ENCODE measurements around the gene ZAP70. TPM values are rescaled to one million over a fixed set of nuclear protein-coding genes. Genes with fewer than 3 reads are reported as not detected.
"Not testable (repeated sequence)": the region's sequence is repeated elsewhere in the genome, so short reads cannot be mapped to it uniquely, and the experiment has no call there.

The ZAP70 gene
- total RNA-seq, 2 donors from 2014 or later = 164 to 190 TPM

DNA sequence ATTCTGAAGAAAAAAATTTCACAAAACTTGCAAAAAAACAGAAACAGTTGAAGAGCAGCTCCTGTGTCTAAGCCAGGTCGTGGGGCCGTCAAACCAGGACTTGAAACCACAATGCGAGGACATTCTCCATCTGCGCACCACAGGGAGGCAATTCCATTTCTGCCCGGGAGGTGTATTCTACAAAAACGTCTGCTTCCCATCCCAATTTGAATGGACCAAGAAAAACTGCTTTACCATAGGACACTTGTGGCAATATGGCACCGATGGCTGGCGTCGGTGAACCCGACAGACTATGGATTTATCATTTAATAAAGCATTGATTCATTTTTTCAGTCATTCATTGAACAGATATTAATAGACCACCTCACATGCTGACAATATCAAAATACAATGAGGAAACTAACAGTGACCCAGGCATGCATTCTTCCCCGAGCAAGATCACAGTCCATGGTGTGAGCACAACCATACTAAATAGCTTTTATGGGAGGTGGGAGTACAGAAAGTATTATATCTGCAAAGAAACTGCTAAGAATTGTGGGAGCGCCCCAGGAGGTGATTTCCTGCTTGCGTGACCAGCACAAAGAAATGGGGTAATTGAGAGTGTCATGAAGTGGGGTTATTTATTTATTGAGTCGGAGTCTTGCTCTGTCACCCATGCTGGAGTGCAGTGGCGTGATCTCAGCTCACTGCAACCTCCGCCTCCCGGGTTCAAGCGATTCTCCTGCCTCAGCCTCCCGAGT, 10.5 kb upstream of the ZAP70 start:
- Mint-ChIP-seq H3K4me3 (no peak overlapping the region), H3K27me3 (ENCODE audit: low read depth) (no peaks in the 10 kb centered on the region), H3K4me1 (ENCODE audit: low read depth) (peaks cover 10% of the 10 kb centered on the region), H3K9me3 (no peaks in the 10 kb centered on the region), H3K36me3 (ENCODE audit: insufficient read depth in 2 of 2) (no peaks in the 10 kb centered on the region), H3K27ac (no peak overlapping the region)
- DNase-seq (no peak), ATAC-seq (replicated peaks in 1 of 2) (no peak)

DNA sequence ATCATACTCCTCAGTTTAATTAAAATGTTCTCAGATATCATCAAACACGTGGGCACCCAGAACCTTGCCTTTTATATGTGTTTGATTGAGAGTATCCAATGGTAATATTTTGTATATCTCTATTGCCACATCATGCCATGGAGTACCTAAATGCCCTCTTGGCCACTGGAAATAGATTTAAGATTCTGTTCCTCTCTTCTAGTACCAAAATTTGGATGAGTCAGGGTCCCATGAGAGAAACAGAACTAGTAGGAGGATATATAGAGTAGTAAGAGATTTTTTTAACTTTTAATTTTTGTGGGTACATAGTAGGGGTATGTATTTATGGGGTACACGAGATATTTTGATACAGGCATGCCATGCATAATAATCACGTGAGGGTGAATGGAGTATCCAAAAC, 9.6 kb upstream of the ZAP70 start:
- no peaks in the 10 kb centered on the region for H3K36me3 Mint-ChIP-seq (ENCODE audit: insufficient read depth in 2 of 2)
- DNase-seq (no peak), ATAC-seq (replicated peaks in 1 of 2) (no peak)
- H3K4me3 Mint-ChIP-seq = no peak overlapping the region
- H3K4me1 Mint-ChIP-seq (ENCODE audit: low read depth) = peaks cover 10% of the 10 kb centered on the region
- H3K9me3 Mint-ChIP-seq = no peaks in the 10 kb centered on the region
- H3K27ac Mint-ChIP-seq = no peak overlapping the region
- H3K27me3 Mint-ChIP-seq (ENCODE audit: low read depth) = no peaks in the 10 kb centered on the region

- Mint-ChIP-seq H3K4me3 (no peak overlapping the region), H3K36me3 (ENCODE audit: insufficient read depth in 2 of 2) (peaks cover 1% of the 10 kb centered on the region in 2 donors), H3K27me3 (ENCODE audit: low read depth) (no peaks in the 10 kb centered on the region), H3K27ac (no peak overlapping the region), H3K9me3 (peaks cover 0 to under 1% of the 10 kb centered on the region in 2 donors), H3K4me1 (ENCODE audit: low read depth) (peaks cover 11% of the 10 kb centered on the region)
- no peak for DNase-seq
- ATAC-seq (replicated peaks in 1 of 2) = no peak
These were observed 8.4 kb upstream of the ZAP70 start for GRCh38 chr2:97704989-97705388.

GRCh38 chr2:97706112-97706511, 7.3 kb upstream of the ZAP70 start:
- Mint-ChIP-seq H3K27me3 (ENCODE audit: low read depth) (no peaks in the 10 kb centered on the region), H3K4me3 (no peak overlapping the region), H3K4me1 (ENCODE audit: low read depth) (peaks cover 16% of the 10 kb centered on the region), H3K27ac (no peak overlapping the region), H3K9me3 (peaks cover 0 to 1% of the 10 kb centered on the region in 2 donors), H3K36me3 (ENCODE audit: insufficient read depth in 2 of 2) (peaks cover 2% of the 10 kb centered on the region in 2 donors)
- ATAC-seq (replicated peaks in 1 of 2) = no peak
- DNase-seq = no peak

- no peak for DNase-seq
- H3K9me3 Mint-ChIP-seq = peaks cover 0 to 1% of the 10 kb centered on the region in 2 donors
- peaks cover 24% of the 10 kb centered on the region for H3K4me1 Mint-ChIP-seq (ENCODE audit: low read depth)
- no peaks in the 10 kb centered on the region for H3K27me3 Mint-ChIP-seq (ENCODE audit: low read depth)
- no peak overlapping the region for H3K4me3 Mint-ChIP-seq
- peaks cover 2% of the 10 kb centered on the region in 2 donors for H3K36me3 Mint-ChIP-seq (ENCODE audit: insufficient read depth in 2 of 2)
- no peak overlapping the region for H3K27ac Mint-ChIP-seq
- ATAC-seq (replicated peaks in 1 of 2) = no peak
These were observed 6.5 kb upstream of the ZAP70 start for GRCh38 chr2:97706708-97707345.

- no peaks in the 10 kb centered on the region for H3K27me3 Mint-ChIP-seq (ENCODE audit: low read depth)
- H3K36me3 Mint-ChIP-seq (ENCODE audit: insufficient read depth in 2 of 2) = peaks cover 2% of the 10 kb centered on the region in 2 donors
- peaks cover 30% of the 10 kb centered on the region for H3K4me1 Mint-ChIP-seq (ENCODE audit: low read depth)
- DNase-seq (no peak), ATAC-seq (replicated peaks in 1 of 2) (no peak)
- peaks cover 0 to 1% of the 10 kb centered on the region in 2 donors for H3K9me3 Mint-ChIP-seq
- H3K4me3 Mint-ChIP-seq = no peak overlapping the region
- no peak overlapping the region for H3K27ac Mint-ChIP-seq
These were observed 5.9 kb upstream of the ZAP70 start for GRCh38 chr2:97707362-97708047.

GRCh38 chr2:97708048-97708380, 5.4 kb upstream of the ZAP70 start:
- Mint-ChIP-seq H3K4me3 (no peak overlapping the region), H3K9me3 (peaks cover 0 to 1% of the 10 kb centered on the region in 2 donors), H3K36me3 (ENCODE audit: insufficient read depth in 2 of 2) (peaks cover 2% of the 10 kb centered on the region in 2 donors), H3K4me1 (ENCODE audit: low read depth) (peaks cover 34% of the 10 kb centered on the region), H3K27ac (no peak overlapping the region), H3K27me3 (ENCODE audit: low read depth) (no peaks in the 10 kb centered on the region)
- DNase-seq (no peak), ATAC-seq (replicated peaks in 1 of 2) (no peak)

DNA sequence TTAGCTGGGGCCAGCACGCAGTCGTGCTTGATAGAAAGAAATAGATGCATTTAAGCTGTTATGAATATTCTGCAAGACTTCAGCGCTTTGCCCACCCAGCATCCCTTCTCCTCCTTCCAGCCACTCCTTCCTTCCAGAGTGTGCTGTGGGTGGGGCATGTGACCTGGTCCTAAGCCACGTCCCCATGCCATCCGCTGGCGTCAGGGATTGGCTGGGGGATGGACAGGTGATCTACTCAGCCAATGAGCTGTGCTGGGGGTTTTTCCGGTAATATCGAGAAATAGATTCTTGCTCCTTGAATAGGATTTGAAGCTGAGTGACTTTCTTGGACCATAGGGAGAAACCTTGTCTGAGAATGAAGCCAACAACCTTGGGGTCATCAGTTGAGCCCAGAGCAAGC, 4.8 kb upstream of the ZAP70 start:
- ATAC-seq (replicated peaks in 1 of 2) (no peak), DNase-seq (no peak)
- Mint-ChIP-seq H3K27me3 (ENCODE audit: low read depth) (no peaks in the 10 kb centered on the region), H3K4me1 (ENCODE audit: low read depth) (peaks cover 39% of the 10 kb centered on the region), H3K4me3 (no peak overlapping the region), H3K9me3 (peaks cover 0 to 1% of the 10 kb centered on the region in 2 donors), H3K27ac (no peak overlapping the region), H3K36me3 (ENCODE audit: insufficient read depth in 2 of 2) (peaks cover 2 to 4% of the 10 kb centered on the region in 2 donors)

DNA sequence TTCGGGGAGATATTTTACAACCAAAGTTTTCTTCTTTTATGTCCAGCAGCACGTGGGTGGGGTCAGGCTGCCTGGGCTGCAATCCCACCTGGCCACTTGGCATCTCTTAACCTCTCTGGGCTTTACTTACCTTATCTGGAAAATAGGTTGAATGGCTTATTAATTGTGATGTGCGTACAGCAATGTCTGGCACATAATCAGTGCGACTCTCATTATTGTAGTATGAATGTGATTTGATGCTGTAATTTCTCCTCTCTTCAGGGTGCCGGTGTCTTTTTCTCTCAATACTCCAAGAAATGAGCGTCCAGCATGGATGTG, 2.0 kb upstream of the ZAP70 start:
- Mint-ChIP-seq H3K36me3 (ENCODE audit: insufficient read depth in 2 of 2) (peaks cover 6 to 10% of the 10 kb centered on the region in 2 donors), H3K4me3 (peak overlapping the region; percentile 70 to 96), H3K9me3 (peaks cover 0 to 1% of the 10 kb centered on the region in 2 donors), H3K27me3 (ENCODE audit: low read depth) (no peaks in the 10 kb centered on the region), H3K27ac (peak overlapping the region; percentile 52), H3K4me1 (ENCODE audit: low read depth) (peaks cover 65% of the 10 kb centered on the region)
- ATAC-seq (replicated peaks in 1 of 2) = no peak
- DNase-seq = no peak

GRCh38 chr2:97712175-97712574, 1.2 kb upstream of the ZAP70 start:
- not testable (repeated sequence) for H3K36me3 Mint-ChIP-seq (ENCODE audit: insufficient read depth in 2 of 2); H3K9me3 Mint-ChIP-seq; DNase-seq; ATAC-seq (replicated peaks in 1 of 2); H3K27me3 Mint-ChIP-seq (ENCODE audit: low read depth)
- peak overlapping the region; percentile 97 for H3K27ac Mint-ChIP-seq
- H3K4me3 Mint-ChIP-seq = peak overlapping the region; percentile 93 to 96
- H3K4me1 Mint-ChIP-seq (ENCODE audit: low read depth) = peaks cover 74% of the 10 kb centered on the region

GRCh38 chr2:97712693-97713295, 582 bp upstream of the ZAP70 start:
- DNase-seq (peak; percentile 53), ATAC-seq (replicated peaks in 1 of 2) (peak; percentile 45 to 54)
- H3K27me3 Mint-ChIP-seq (ENCODE audit: low read depth) = no peaks in the 10 kb centered on the region
- H3K27ac Mint-ChIP-seq = peak overlapping the region; percentile 97
- peak overlapping the region; percentile 93 to 96 for H3K4me3 Mint-ChIP-seq
- H3K36me3 Mint-ChIP-seq (ENCODE audit: insufficient read depth in 2 of 2) = peaks cover 6 to 10% of the 10 kb centered on the region in 2 donors
- H3K9me3 Mint-ChIP-seq = peaks cover 0 to 1% of the 10 kb centered on the region in 2 donors
- peaks cover 80% of the 10 kb centered on the region for H3K4me1 Mint-ChIP-seq (ENCODE audit: low read depth)

DNA sequence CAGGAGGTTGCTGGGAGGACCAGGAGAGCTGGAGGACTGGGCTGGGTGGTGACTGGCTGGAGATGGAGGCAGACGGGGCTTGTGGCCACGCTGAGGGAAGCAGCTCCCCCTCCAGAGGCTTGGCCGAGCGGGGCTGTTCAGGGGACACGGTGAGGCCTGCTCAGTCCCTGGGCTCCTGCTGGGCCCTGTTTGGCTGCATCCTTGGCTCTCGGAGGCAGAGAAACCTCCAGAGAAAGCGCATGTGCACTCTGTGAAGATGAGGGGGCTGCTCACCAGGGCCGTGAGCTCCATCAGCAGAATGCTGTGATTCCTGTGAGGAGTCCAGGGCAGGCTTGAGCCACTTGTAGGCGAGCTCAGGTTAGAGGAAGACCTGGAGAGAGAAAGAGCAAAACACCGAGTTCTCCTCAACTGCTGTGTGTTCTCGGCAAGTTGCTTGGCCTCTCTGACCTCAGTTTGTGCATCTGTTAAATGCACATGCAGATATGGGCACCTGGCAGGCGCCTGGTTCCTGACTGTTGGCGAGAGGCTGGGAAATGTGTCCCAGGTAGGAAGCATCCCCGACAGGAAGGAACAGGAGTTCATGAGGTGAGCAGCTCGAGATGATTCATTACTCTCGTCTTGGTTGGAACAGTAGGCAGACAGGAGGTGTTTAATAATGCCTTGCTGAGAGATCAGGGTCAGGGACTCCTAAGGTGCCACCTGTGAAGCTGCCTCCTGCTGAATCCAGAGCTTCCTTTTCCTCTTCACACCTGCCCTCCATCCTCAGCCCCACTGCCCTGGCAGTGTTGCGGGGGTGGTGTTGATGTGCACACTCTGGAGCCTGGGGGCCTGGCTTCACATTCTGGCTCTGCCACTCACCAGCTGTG, 941 bp downstream of the ZAP70 start:
- Mint-ChIP-seq H3K27me3 (ENCODE audit: low read depth) (no peaks in the 10 kb centered on the region), H3K4me1 (ENCODE audit: low read depth) (peaks cover 95% of the 10 kb centered on the region), H3K4me3 (peak overlapping the region; percentile 93 to 96), H3K36me3 (ENCODE audit: insufficient read depth in 2 of 2) (peaks cover 7 to 15% of the 10 kb centered on the region in 2 donors), H3K9me3 (peaks cover 0 to 1% of the 10 kb centered on the region in 2 donors), H3K27ac (peak overlapping the region; percentile 97)
- DNase-seq = peak; percentile 38 to 43
- ATAC-seq (replicated peaks in 1 of 2) = peak; percentile 26 to 27
